Peyer's patch (tissue), 4 donors: ENCODE results near the gene CAPN10. TPM values are rescaled to one million over a fixed set of nuclear protein-coding genes. Genes with fewer than 3 reads are reported as not detected.
A peak's percentile ranks its signal among the peaks of the same experiment; 100 is the strongest.

Experiments
- DNase-seq, 3 donors: peaks; one replicate each; pipeline ENCODE4 v3.0.0-alpha.2; 2017 to 2019
- H3K27ac ChIP-seq, 4 donors: fragments of 200-600 bp; sonication (generic); one replicate each; pipeline ENCODE4 v1.5.1; 2016 to 2019
- H3K27me3 ChIP-seq, 2 donors: fragments of 200-600 bp; sonication (generic); one replicate each; pipeline ENCODE4 v1.5.1; 2019
- H3K36me3 ChIP-seq, 3 donors: fragments of 200-600 bp; sonication (generic); one replicate each; pipeline ENCODE4 v1.5.1; 2016 to 2019
- H3K4me1 ChIP-seq, 4 donors: fragments of 200-600 bp; sonication (generic); one replicate each; pipeline ENCODE4 v1.5.1; 2016 to 2019
- H3K4me3 ChIP-seq, 4 donors: fragments of 200-600 bp; sonication (generic); 1 replicate in 3 of 4; 2 replicates in 1 of 4; pipeline ENCODE4 v1.5.1; 2016 to 2019; ENCODE audit warnings: mild to moderate bottlenecking in 1 of 4
- H3K9me3 ChIP-seq, 4 donors: fragments of 200-600 bp; sonication (generic); one replicate each; pipeline ENCODE4 v1.5.1; 2016 to 2019; ENCODE audit warnings: mild to moderate bottlenecking in 1 of 4
- CTCF ChIP-seq, 6 experiments: fragments of 450-650 bp in 4 of 6; fragments of 200-600 bp in 2 of 6; sonication (generic) in 1 of 6; IDR thresholded peaks; one replicate each; pipeline ENCODE4 v1.5.1; 2017 to 2019; ENCODE audit warnings: antibody characterized with exemption in 6 of 6, mild to moderate bottlenecking in 3 of 6, moderate library complexity in 1 of 6
- POLR2A ChIP-seq, 2 donors: fragments of 450-650 bp; IDR thresholded peaks; one replicate each; pipeline ENCODE4 v1.5.1; 2017; ENCODE audit warnings: antibody characterized with exemption in 2 of 2, mild to moderate bottlenecking in 2 of 2, moderate library complexity in 2 of 2
- total RNA-seq, 4 donors: library from RNA; depleted of rRNA; stranded (reverse); fragments of >200 nt; gene quantifications; one replicate each; pipeline ENCODE4 v1.1.0, GENCODE V29; 2016

The CAPN10 gene
- total RNA-seq, 4 donors from 2014 or later, result 48.3 to 96.4 (median 78.9) TPM

- TF ChIP-seq POLR2A (IDR thresholded peaks at IDR 0.05) (no peak), CTCF (IDR thresholded peaks at IDR 0.05) (peak in 4 of 6 experiments; percentile 10 to 66 (median 56))
- H3K36me3 ChIP-seq, result no peaks in the 10 kb centered on the region
- no peaks in the 10 kb centered on the region for H3K4me1 ChIP-seq
- H3K27me3 ChIP-seq, result no peaks in the 10 kb centered on the region
- peak in 2 of 3 donors; percentile 13 to 76 for DNase-seq
- no peak overlapping the region for H3K4me3 ChIP-seq
- H3K9me3 ChIP-seq, result no peaks in the 10 kb centered on the region
- H3K27ac ChIP-seq, result no peak overlapping the region
These were observed 54.4 kb downstream of the CAPN10 start for GRCh38 chr2:240640939-240641338.

- DNase-seq, result peak in 1 of 3 donors; percentile 6
These were observed 55.7 kb downstream of the CAPN10 start for GRCh38 chr2:240642061-240642805.

GRCh38 chr2:240642806-240643092 is 56.2 kb downstream of the CAPN10 start:
- DNase-seq, result no peak
- TF ChIP-seq CTCF (IDR thresholded peaks at IDR 0.05), result no peak
- no peak for TF ChIP-seq POLR2A (IDR thresholded peaks at IDR 0.05)
- H3K27me3 ChIP-seq, result no peaks in the 10 kb centered on the region
- H3K4me1 ChIP-seq, result no peaks in the 10 kb centered on the region
- no peak overlapping the region for H3K4me3 ChIP-seq
- H3K9me3 ChIP-seq, result no peaks in the 10 kb centered on the region
- no peak overlapping the region for H3K27ac ChIP-seq
- no peaks in the 10 kb centered on the region for H3K36me3 ChIP-seq

More at GRCh38 chr2:240642061-240642805, 55.7 kb downstream of the CAPN10 start:
- Histone ChIP-seq H3K36me3 (no peaks in the 10 kb centered on the region), H3K9me3 (no peaks in the 10 kb centered on the region), H3K4me3 (no peak overlapping the region), H3K27me3 (no peaks in the 10 kb centered on the region), H3K27ac (no peak overlapping the region), H3K4me1 (no peaks in the 10 kb centered on the region)
- TF ChIP-seq POLR2A (IDR thresholded peaks at IDR 0.05) (no peak), CTCF (IDR thresholded peaks at IDR 0.05) (no peak)

GRCh38 chr2:240643093-240643810 is 56.7 kb downstream of the CAPN10 start:
- Histone ChIP-seq H3K4me1 (no peaks in the 10 kb centered on the region), H3K4me3 (no peak overlapping the region), H3K9me3 (no peaks in the 10 kb centered on the region), H3K27me3 (no peaks in the 10 kb centered on the region), H3K27ac (no peak overlapping the region), H3K36me3 (no peaks in the 10 kb centered on the region)
- DNase-seq, result peak in 1 of 3 donors; percentile 7
- TF ChIP-seq CTCF (IDR thresholded peaks at IDR 0.05) (no peak), POLR2A (IDR thresholded peaks at IDR 0.05) (no peak)

- DNase-seq, result peak in 1 of 3 donors; percentile 5
- Histone ChIP-seq H3K4me3 (no peak overlapping the region), H3K36me3 (no peaks in the 10 kb centered on the region), H3K27ac (no peak overlapping the region), H3K9me3 (no peaks in the 10 kb centered on the region), H3K4me1 (no peaks in the 10 kb centered on the region), H3K27me3 (no peaks in the 10 kb centered on the region)
- no peak for TF ChIP-seq POLR2A (IDR thresholded peaks at IDR 0.05)
- no peak for TF ChIP-seq CTCF (IDR thresholded peaks at IDR 0.05)
These were observed 57.2 kb downstream of the CAPN10 start for GRCh38 chr2:240643811-240644150.
